Choroid plexus epithelial cell (primary cell): ENCODE data around the gene BBX.

Experiments used
- DNase-seq: peaks from one replicate; pipeline ENCODE4 v3.0.0-alpha.2; 2010; ENCODE audit warnings: low read depth
- H3K4me3 ChIP-seq: 2 replicates; pipeline ENCODE4 v1.5.1; 2011; ENCODE audit warnings: low read depth, mild to moderate bottlenecking, control low read depth, low read length, moderate library complexity
- TF ChIP-seq, protein P1 (sequence below): conservative IDR thresholded peaks from 2 replicates; pipeline ENCODE4 v1.5.1; 2011; ENCODE audit warnings: low read depth, mild to moderate bottlenecking, control low read depth, inconsistent platforms, low read length, moderate library complexity

The BBX gene

DNA sequence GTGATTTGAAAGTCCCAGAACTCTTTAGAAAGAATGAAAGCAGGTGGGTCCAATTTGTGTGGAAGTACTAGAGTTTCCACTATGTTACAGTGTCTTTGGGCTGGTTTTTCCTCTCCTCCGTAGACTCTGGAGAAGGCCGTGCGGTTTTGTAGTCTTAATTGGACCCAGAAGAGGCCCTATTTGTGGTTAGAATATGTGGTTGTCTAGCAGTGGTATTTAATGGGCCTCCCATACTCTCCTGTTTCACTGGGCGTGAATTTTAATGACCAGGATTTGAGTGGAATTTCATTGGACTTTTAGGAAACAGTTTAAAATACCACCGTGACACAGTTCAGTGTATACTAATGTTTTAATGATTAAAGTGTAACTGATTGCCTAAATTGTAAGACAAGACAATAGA is 182.3 kb downstream of the BBX start:
- DNase-seq: no peak
- TF ChIP-seq, protein P1, sequence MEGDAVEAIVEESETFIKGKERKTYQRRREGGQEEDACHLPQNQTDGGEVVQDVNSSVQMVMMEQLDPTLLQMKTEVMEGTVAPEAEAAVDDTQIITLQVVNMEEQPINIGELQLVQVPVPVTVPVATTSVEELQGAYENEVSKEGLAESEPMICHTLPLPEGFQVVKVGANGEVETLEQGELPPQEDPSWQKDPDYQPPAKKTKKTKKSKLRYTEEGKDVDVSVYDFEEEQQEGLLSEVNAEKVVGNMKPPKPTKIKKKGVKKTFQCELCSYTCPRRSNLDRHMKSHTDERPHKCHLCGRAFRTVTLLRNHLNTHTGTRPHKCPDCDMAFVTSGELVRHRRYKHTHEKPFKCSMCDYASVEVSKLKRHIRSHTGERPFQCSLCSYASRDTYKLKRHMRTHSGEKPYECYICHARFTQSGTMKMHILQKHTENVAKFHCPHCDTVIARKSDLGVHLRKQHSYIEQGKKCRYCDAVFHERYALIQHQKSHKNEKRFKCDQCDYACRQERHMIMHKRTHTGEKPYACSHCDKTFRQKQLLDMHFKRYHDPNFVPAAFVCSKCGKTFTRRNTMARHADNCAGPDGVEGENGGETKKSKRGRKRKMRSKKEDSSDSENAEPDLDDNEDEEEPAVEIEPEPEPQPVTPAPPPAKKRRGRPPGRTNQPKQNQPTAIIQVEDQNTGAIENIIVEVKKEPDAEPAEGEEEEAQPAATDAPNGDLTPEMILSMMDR: no peak
- no peak overlapping the region for H3K4me3 ChIP-seq

DNA sequence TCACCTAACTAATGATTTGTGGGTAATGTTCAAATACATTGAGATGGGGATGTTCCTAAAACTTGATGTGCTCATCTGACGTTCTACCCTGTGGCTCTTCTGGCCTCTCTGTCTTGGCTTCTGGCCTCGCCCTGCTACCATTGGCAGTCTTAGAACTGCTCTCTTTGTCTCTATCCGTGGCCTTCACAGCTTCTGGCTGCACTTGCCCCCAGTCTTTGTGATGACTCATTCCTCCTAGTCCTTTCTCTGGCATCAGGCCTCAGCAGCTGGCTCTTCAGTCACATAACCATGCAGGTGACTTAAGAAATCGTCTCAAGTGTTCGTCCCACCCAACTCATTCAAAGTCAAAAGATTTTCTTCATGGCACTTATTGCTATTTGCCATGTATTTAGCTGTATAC is 188.1 kb downstream of the BBX start:
- TF ChIP-seq, protein P1: no peak
- DNase-seq: peak; percentile 52
- no peak overlapping the region for H3K4me3 ChIP-seq

DNA sequence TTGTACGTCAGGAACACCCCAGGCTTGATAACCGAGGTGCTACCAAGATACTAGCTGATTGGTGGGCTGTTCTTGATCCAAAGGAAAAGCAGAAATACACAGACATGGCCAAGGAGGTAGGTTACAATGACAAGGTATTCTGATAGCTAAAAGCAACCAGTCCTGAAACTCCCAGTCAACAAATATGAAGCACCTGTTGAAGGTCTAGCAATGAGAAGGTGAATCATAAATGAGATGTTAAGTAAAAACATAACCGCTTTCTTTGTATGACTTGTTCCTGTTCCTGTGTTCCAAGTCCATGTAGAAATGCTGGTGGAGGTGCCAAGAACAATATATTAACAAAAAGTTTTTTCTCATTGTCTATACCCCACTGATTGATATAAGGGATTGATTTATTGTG is 194.0 kb downstream of the BBX start:
- TF ChIP-seq, protein P1: no peak
- no peak overlapping the region for H3K4me3 ChIP-seq
- DNase-seq: no peak

DNA sequence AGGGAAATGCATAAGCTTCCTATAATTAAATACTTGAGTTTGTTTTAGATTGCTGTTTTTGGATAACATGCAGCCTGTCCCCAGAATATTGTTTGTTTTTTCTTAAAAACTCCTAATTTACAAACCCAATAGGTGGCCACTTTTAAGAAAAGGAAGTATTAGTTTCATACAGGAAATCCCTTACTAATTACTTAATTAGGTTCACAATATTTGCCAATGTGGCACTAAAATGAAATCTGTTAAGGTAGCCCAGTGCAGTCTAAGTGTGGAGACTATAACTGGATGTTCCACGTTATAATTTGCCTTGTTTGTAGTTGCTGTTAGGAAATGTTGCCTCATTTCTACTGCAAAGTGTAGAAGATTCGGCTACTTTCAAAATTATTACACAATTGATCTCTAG is 195.8 kb downstream of the BBX start:
- H3K4me3 ChIP-seq: no peak overlapping the region
- TF ChIP-seq, protein P1: no peak
- peak; percentile 2 for DNase-seq

DNA sequence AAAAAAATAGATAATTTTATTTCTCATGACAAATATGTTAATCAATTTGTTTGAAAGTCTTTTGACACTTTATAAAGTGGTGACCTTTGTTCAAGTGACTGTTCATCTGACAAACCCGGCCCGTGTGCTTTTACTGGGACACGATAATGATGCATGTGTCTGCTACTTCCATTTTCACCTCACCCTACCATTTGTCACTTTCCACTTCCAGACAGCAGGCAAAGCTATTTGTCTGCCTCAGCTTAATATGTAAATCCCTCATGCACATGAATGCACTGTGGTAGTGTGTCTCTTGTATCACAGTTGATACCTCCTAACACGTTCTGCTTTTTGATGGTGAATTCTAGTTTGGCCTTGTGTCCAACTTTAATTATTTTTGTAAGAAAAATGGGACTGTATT is 204.3 kb downstream of the BBX start:
- TF ChIP-seq, protein P1: no peak
- H3K4me3 ChIP-seq: no peak overlapping the region
- DNase-seq: no peak

DNA sequence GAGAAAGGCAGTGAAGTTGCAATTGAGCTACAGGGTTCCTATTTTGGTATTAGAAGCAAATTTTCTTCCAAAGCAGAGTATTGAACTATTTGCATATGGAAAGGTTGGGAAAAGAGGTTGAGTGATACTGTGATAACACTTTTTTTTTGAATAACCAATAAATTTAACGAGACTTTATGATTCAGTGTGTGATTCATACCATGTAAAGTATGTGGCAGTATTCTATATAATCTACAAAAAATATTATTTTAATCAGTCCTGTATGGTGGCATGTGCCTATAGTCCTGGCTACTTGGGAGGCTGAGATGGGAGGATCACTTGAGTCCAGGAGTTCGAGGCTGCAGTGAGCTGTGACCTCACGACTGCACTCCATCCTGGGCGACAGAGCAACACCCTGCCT is 206.9 kb downstream of the BBX start:
- TF ChIP-seq, protein P1: no peak
- H3K4me3 ChIP-seq: no peak overlapping the region
- DNase-seq: no peak

DNA sequence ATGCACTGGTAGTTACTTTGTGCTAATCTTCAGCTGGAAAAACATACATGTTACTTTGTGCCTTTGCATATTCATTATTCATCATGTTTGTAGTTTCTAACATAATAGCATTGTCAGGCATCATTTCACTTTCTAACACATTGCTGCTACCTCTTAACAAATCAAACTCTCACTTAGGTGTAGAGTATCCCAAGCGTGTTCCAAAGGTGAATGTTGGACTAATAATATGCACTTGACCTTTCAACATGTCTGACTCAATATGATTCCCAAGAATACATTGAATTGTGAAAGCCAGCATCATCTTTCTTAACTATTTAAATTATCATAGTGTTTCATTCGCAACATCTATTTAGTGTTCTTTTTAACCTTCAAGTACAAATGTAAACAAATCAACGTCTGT is 211.6 kb downstream of the BBX start:
- DNase-seq: no peak
- TF ChIP-seq, protein P1: no peak
- H3K4me3 ChIP-seq: no peak overlapping the region
